GM18868 (cell line): ENCODE measurements around the gene TFAP2A.

Experiments used
- ATAC-seq: cut with Tn5 transposase; IDR thresholded peaks from one replicate; pipeline ENCODE4 v1.9.1; 2021; ENCODE audit warnings: mild to moderate bottlenecking, moderate library complexity; ENCODE audit not compliant: unreplicated experiment

The TFAP2A gene

GRCh38 chr6:10385524-10386132 is 29.2 kb downstream of the TFAP2A start:
- no peak for ATAC-seq

- ATAC-seq, result no peak
Observed at GRCh38 chr6:10384610-10385523, 30.0 kb downstream of the TFAP2A start.

GRCh38 chr6:10384091-10384609 is 30.7 kb downstream of the TFAP2A start:
- ATAC-seq, result no peak

GRCh38 chr6:10383331-10384090 is 31.4 kb downstream of the TFAP2A start:
- no peak for ATAC-seq

- no peak for ATAC-seq
Observed at GRCh38 chr6:10382728-10383330, 32.0 kb downstream of the TFAP2A start.

GRCh38 chr6:10382322-10382721 is 32.6 kb downstream of the TFAP2A start:
- ATAC-seq, result no peak

- ATAC-seq, result peak; percentile 20
Observed at GRCh38 chr6:10381830-10382208, 33.1 kb downstream of the TFAP2A start.

- ATAC-seq, result peak; percentile 67
Observed at GRCh38 chr6:10381133-10381829, 33.6 kb downstream of the TFAP2A start.

GRCh38 chr6:10375391-10375969 is 39.4 kb downstream of the TFAP2A start:
- ATAC-seq, result no peak

GRCh38 chr6:10373642-10374359 is 41.1 kb downstream of the TFAP2A start:
- ATAC-seq, result no peak

- peak; percentile 70 for ATAC-seq
Observed at GRCh38 chr6:10369896-10370295, 45.0 kb downstream of the TFAP2A start.

- no peak for ATAC-seq
Observed at GRCh38 chr6:10368861-10369260, 46.0 kb downstream of the TFAP2A start.

- no peak for ATAC-seq
Observed at GRCh38 chr6:10363911-10364310, 51.0 kb downstream of the TFAP2A start.

- ATAC-seq, result no peak
Observed at GRCh38 chr6:10362300-10362699, 52.6 kb downstream of the TFAP2A start.

GRCh38 chr6:10361428-10361827 is 53.4 kb downstream of the TFAP2A start:
- ATAC-seq, result no peak

- no peak for ATAC-seq
Observed at GRCh38 chr6:10359581-10359980, 55.3 kb downstream of the TFAP2A start.

- peak; percentile 89 for ATAC-seq
Observed at GRCh38 chr6:10355115-10355702, 59.7 kb downstream of the TFAP2A start.

GRCh38 chr6:10351791-10352190 is 63.1 kb downstream of the TFAP2A start:
- ATAC-seq, result no peak

- no peak for ATAC-seq
Observed at GRCh38 chr6:10350720-10351119, 64.2 kb downstream of the TFAP2A start.
